HG03064 (cell line): ENCODE measurements around the gene MCFD2.

Source experiments
- ATAC-seq: cut with Tn5 transposase; IDR thresholded peaks from one replicate; pipeline ENCODE4 v1.9.1; 2021; ENCODE audit warnings: low read depth; ENCODE audit not compliant: unreplicated experiment

The MCFD2 gene

DNA sequence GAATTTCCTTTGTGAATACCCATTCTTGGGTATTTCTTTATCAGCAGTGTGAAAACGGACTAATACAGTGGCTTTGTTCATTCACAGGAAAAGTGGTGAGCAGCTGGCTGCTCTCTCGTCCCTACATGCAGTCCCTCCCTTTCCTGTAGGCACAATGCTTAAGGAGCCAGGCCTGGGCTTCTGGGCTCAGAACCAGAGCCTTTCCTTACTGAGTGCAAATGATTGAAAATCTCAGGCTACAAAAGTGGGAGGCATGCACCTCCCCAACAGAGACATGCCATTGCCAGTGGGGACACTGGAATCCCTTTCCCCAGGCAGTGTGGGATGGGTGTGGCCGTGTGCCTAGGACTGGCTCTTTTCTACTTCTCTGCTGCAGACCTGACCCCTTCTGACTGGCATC lies 61.3 kb downstream of the MCFD2 start:
- no peak for ATAC-seq

GRCh38 chr2:46852598-46852997 lies 63.0 kb downstream of the MCFD2 start:
- no peak for ATAC-seq

DNA sequence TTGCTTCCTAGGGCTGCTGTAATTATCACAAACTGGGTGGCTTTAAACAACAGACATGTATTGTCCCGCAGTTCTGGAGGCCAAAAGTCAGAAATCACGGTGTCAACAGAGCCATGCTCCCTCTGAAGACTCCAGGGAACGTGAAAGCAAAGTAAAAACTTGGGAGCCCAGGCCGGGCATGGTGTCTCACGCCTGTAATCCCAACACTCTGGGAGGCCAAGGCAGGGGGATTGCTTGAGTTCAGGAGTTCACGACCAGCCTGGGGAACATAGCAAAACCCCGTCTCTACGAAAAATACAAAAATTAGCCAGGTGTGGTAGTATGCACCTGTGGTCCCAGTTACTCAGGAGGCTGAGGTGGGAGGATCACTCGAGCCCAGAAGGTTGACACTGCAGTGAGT lies 63.5 kb downstream of the MCFD2 start:
- no peak for ATAC-seq
